ENCODE data around the gene TBC1D22A.

TBC1D22A gene

DNA sequence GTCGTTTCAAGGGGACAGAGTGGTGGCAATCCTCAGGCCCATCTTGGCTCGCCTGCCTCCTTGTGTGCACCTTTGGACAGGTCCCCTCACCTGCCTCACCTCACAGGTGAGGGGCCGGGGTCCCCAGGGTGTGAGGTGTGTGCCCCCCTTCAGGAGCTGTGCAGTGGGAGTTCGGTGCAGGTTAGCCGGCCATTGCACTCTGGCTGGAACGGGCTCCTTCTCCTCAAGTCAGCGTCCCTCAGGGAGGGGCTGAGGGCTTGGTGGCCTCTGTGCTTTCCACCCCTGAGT lies 269.1 kb downstream of the TBC1D22A start:
- ATAC-seq: no peak
- no peak for TF ChIP-seq BACH2 (CRISPR knock-in tag; IDR thresholded peaks at IDR 0.05; ENCODE audit: borderline replicate concordance)
- TF ChIP-seq ISL1 (CRISPR knock-in tag; IDR thresholded peaks at IDR 0.05): no peak
- TF ChIP-seq ZNF565 (CRISPR knock-in tag; conservative IDR thresholded peaks at IDR 0.05; ENCODE audit: low read depth): no peak
- no peak for TF ChIP-seq POU6F1 (CRISPR knock-in tag; IDR thresholded peaks at IDR 0.05; ENCODE audit: borderline replicate concordance, low read depth)
- TF ChIP-seq ZC3H10 (CRISPR knock-in tag; IDR thresholded peaks at IDR 0.05): no peak

DNA sequence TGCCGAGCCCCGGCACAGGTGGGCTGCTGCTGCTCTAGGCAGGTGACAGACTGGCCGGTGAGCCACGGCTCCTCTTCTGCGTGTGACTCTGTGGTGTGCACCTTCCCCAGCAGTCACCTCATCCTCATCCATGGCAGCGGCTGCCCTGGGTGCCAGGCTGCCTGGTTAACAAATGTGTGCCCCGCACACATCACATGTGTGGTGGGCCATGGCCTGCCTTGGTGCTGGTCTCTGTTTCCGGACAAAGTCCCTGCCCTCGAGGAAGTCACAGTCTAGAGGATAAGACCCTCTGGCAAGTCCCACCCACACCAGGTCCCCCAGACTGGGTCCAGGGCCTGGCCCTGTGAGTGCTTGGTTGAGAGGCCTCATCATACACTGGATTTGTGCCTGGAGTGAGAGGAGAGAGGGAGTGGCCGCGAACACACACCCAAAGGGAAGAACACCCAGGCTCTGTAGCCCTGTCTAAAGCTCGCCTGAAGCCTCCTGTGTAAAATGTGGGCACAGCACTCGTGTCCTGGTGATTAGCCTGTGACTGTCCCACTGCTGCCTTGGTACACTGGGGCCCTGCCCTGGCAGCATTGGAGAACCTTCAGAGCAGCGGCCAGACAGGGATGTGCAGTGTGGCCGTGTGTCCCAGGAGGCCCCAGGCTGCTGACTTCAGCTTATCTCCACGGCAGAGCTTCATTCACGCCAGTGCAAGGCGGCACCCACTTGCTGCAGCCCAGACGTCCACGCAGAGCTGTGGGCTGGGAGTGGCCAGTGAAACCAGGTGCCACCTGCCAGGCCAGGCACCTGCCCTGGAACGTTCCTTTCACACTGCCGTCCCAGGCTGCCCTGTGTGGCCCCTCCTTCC lies 269.9 kb downstream of the TBC1D22A start:
- TF ChIP-seq ZNF8 (CRISPR knock-in tag; IDR thresholded peaks at IDR 0.05): no peak
- no peak for TF ChIP-seq PPARA (CRISPR knock-in tag; IDR thresholded peaks at IDR 0.05; ENCODE audit: borderline replicate concordance)
- TF ChIP-seq POU6F1 (CRISPR knock-in tag; IDR thresholded peaks at IDR 0.05; ENCODE audit: borderline replicate concordance, low read depth): no peak
- TF ChIP-seq, protein P1, sequence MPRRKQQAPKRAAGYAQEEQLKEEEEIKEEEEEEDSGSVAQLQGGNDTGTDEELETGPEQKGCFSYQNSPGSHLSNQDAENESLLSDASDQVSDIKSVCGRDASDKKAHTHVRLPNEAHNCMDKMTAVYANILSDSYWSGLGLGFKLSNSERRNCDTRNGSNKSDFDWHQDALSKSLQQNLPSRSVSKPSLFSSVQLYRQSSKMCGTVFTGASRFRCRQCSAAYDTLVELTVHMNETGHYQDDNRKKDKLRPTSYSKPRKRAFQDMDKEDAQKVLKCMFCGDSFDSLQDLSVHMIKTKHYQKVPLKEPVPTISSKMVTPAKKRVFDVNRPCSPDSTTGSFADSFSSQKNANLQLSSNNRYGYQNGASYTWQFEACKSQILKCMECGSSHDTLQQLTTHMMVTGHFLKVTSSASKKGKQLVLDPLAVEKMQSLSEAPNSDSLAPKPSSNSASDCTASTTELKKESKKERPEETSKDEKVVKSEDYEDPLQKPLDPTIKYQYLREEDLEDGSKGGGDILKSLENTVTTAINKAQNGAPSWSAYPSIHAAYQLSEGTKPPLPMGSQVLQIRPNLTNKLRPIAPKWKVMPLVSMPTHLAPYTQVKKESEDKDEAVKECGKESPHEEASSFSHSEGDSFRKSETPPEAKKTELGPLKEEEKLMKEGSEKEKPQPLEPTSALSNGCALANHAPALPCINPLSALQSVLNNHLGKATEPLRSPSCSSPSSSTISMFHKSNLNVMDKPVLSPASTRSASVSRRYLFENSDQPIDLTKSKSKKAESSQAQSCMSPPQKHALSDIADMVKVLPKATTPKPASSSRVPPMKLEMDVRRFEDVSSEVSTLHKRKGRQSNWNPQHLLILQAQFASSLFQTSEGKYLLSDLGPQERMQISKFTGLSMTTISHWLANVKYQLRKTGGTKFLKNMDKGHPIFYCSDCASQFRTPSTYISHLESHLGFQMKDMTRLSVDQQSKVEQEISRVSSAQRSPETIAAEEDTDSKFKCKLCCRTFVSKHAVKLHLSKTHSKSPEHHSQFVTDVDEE (CRISPR knock-in tag; IDR thresholded peaks at IDR 0.05): no peak
- TF ChIP-seq ZNF70 (CRISPR knock-in tag; IDR thresholded peaks at IDR 0.05): no peak
- TF ChIP-seq ZNF565 (CRISPR knock-in tag; conservative IDR thresholded peaks at IDR 0.05; ENCODE audit: low read depth): no peak
- TF ChIP-seq RARB (CRISPR knock-in tag; IDR thresholded peaks at IDR 0.05): no peak
- TF ChIP-seq TOX (CRISPR knock-in tag; IDR thresholded peaks at IDR 0.05; ENCODE audit: borderline replicate concordance): no peak
- TF ChIP-seq CSRNP3 (CRISPR knock-in tag; IDR thresholded peaks at IDR 0.05): no peak
- no peak for TF ChIP-seq ZC3H10 (CRISPR knock-in tag; IDR thresholded peaks at IDR 0.05)
- no peak for TF ChIP-seq OSR1 (CRISPR knock-in tag; IDR thresholded peaks at IDR 0.05)
- TF ChIP-seq ESRRG (CRISPR knock-in tag; IDR thresholded peaks at IDR 0.05): no peak

GRCh38 chr22:47032956-47033647 lies 270.7 kb downstream of the TBC1D22A start:
- no peak for TF ChIP-seq ARNTL (CRISPR knock-in tag; IDR thresholded peaks at IDR 0.05; ENCODE audit: borderline replicate concordance, low read depth)
- TF ChIP-seq, protein P1 (CRISPR knock-in tag; IDR thresholded peaks at IDR 0.05): no peak
- TF ChIP-seq RARB (CRISPR knock-in tag; IDR thresholded peaks at IDR 0.05): no peak
- TF ChIP-seq GLIS3 (CRISPR knock-in tag; IDR thresholded peaks at IDR 0.05): no peak
- TF ChIP-seq OSR1 (CRISPR knock-in tag; IDR thresholded peaks at IDR 0.05): no peak
- no peak for ATAC-seq

More for the DNA sequence above, 269.9 kb downstream of the TBC1D22A start:
- ATAC-seq: no peak
